ENCODE data around the gene ROR1.

DNA sequence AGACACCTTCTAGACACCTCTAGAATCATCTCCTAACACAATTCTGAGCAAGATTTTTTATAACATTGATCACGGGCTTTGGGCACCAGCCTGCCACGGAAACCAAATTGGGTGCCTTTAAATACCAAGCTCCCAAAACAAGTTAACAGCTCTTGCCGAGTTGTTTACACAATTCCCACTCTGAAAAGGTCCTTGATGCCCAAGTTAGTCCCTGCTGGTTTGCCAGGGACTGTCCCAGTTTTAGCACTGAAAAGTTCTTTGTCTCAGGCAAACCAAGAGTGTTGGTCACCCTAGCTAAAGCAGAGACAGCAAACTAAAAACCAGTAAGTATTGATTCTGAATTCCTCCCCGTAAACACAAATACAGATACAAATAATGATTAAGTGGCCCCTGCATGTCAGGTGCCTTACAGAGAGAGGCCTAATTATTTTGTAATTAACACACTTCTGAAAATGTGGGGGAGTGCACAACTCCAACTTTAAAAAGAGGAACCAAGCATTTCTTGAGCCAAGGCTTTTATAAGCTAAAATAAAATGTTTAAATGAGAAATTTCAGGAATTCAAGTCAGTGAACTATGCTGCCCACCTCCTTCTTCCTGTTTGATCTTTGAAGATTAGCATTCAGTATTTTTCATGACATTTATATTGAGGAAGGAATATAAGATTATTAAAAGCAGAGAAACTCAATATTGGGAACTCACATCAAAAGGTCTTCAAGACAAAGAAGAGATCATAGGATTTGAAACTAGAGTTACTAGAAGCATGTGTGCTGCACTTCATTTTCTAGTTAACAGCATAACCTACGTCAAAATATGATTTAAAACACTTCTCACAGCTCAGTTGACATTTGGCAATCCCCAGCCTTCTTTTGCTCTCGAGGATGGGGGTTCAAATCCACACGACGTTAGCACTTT, 420.6 kb downstream of the ROR1 start:
- TF ChIP-seq, protein P1, sequence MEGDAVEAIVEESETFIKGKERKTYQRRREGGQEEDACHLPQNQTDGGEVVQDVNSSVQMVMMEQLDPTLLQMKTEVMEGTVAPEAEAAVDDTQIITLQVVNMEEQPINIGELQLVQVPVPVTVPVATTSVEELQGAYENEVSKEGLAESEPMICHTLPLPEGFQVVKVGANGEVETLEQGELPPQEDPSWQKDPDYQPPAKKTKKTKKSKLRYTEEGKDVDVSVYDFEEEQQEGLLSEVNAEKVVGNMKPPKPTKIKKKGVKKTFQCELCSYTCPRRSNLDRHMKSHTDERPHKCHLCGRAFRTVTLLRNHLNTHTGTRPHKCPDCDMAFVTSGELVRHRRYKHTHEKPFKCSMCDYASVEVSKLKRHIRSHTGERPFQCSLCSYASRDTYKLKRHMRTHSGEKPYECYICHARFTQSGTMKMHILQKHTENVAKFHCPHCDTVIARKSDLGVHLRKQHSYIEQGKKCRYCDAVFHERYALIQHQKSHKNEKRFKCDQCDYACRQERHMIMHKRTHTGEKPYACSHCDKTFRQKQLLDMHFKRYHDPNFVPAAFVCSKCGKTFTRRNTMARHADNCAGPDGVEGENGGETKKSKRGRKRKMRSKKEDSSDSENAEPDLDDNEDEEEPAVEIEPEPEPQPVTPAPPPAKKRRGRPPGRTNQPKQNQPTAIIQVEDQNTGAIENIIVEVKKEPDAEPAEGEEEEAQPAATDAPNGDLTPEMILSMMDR (IDR thresholded peaks at IDR 0.05): no peak
- TF ChIP-seq EZH2 (IDR thresholded peaks at IDR 0.05; ENCODE audit: borderline replicate concordance, insufficient read depth, low read depth, low read length, poor library complexity, severe bottlenecking): no peak
